HG03159 (cell line): Measurements from ENCODE around the gene CEP85L.
A peak's percentile ranks its signal among the peaks of the same experiment; 100 is the strongest.

Experiments
- ATAC-seq: cut with Tn5 transposase; IDR thresholded peaks from one replicate; pipeline ENCODE4 v1.9.1; 2021; ENCODE audit warnings: mild to moderate bottlenecking, moderate library complexity; ENCODE audit not compliant: unreplicated experiment

The CEP85L gene

GRCh38 chr6:118661831-118662230, 10.4 kb upstream of the CEP85L start:
- ATAC-seq = no peak

GRCh38 chr6:118660218-118660569, 8.8 kb upstream of the CEP85L start:
- ATAC-seq = no peak

- ATAC-seq = no peak
Measured at GRCh38 chr6:118659513-118660217, 8.3 kb upstream of the CEP85L start.

- ATAC-seq = no peak
Measured at GRCh38 chr6:118656847-118657451, 5.6 kb upstream of the CEP85L start.

- no peak for ATAC-seq
Measured at GRCh38 chr6:118652051-118652615, 742 bp upstream of the CEP85L start.

- peak; percentile 45 for ATAC-seq
Measured at GRCh38 chr6:118650582-118651281, 659 bp downstream of the CEP85L start.

GRCh38 chr6:118649918-118650581, 1.3 kb downstream of the CEP85L start:
- peak; percentile 28 for ATAC-seq

GRCh38 chr6:118648866-118649554, 2.4 kb downstream of the CEP85L start:
- ATAC-seq = no peak

- ATAC-seq = no peak
Measured at GRCh38 chr6:118646977-118647376, 4.4 kb downstream of the CEP85L start.

- ATAC-seq = no peak
Measured at GRCh38 chr6:118645395-118645794, 6.0 kb downstream of the CEP85L start.

GRCh38 chr6:118644007-118644406, 7.4 kb downstream of the CEP85L start:
- ATAC-seq = no peak

- ATAC-seq = no peak
Measured at GRCh38 chr6:118641042-118641441, 10.3 kb downstream of the CEP85L start.

GRCh38 chr6:118639054-118639964, 12.1 kb downstream of the CEP85L start:
- peak; percentile 87 for ATAC-seq

GRCh38 chr6:118638288-118638687, 13.1 kb downstream of the CEP85L start:
- no peak for ATAC-seq

- ATAC-seq = no peak
Measured at GRCh38 chr6:118635909-118636735, 15.3 kb downstream of the CEP85L start.

GRCh38 chr6:118632359-118632758, 19.0 kb downstream of the CEP85L start:
- ATAC-seq = no peak

GRCh38 chr6:118630923-118631322, 20.5 kb downstream of the CEP85L start:
- ATAC-seq = no peak

GRCh38 chr6:118630067-118630466, 21.3 kb downstream of the CEP85L start:
- no peak for ATAC-seq

- no peak for ATAC-seq
Measured at GRCh38 chr6:118627724-118628123, 23.7 kb downstream of the CEP85L start.
